IPS-NIHi7 (cell line): Measurements from ENCODE around the gene MORF4L2.
A peak's percentile ranks its signal among the peaks of the same experiment; 100 is the strongest.
"Not testable (repeated sequence)": the region's sequence is repeated elsewhere in the genome, so short reads cannot be mapped to it uniquely, and the experiment has no call there.

Experiments
- DNase-seq: peaks from one replicate; pipeline ENCODE4 v3.0.0; 2012; ENCODE audit warnings: mixed read lengths; ENCODE audit errors: extremely low spot score

MORF4L2 gene

DNA sequence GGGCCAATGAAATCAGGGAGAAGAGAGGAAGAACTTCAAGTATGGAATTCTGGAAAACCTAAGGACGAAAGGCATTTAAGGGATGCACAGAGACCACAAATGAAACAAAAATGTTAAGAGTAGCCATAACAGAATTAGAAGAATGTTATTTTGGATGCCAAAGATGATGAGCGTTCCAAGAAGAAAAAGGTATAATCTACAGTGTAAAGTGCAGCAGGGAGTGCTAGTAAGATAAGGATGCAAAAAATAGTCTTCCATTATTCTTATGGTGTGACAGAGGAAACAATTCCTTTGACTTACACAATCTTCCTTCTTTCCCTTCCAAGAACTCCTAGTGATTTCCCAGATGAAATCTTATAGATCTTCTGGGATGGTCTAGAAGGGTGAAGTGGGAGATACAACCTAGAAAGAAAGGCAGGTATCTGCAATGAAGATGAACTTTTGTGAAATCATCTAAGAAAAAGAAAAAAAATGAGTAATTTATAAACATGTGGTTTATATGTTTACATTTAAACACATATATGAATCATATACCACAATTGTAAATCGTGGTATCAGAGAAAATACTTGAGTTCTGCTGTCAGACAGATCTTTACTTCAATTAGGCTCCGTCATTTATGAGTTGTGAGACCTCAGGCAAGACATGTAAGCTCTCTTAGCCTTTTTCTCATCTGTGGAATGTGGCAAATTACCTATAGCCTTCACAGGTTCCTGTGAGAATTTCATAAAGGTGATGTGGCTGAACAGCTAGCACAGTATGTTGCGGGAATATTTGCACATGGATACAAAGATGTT lies 8.1 kb downstream of the MORF4L2 start:
- no peak for DNase-seq

DNA sequence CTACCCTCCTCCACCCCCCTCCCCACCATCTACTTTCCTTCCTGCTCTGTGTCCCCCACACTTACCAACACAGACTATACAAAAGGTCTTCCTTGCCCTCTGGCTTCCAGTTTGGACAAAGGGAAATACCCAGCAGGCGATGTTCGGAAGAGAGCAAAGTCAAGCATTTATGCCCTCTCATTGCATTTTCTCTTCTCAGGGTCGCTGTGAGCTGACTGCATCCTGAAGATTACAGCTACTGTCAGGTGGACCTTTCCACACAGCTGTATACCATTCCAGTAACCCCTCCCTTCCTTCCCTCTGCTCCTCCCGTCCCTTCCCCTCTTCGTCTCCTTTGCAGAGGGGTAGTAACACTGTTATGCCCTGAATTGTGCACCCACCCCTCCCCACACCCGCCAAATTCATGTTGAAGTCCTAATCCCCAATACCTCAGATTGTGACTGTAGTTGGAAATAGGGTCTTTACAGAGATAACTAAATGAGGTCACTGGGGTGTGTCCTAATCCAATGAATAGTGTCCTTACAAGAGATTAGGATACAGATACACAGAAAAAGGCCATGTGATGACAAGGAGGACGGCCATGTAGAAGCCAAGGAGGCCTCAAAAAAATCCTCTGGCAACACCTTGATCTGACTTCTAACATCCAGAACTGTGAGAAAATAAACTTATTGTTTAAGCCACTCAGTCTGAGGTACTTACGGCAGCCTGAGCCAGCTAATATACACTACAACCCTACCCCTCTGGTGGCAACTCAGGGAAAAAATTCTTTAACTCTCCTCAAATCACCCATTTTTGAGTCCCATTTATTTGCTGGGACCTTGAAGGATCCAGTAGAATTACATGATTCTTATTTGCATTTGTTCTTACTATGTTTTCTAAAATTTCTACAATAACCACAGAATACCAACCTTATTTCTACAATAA lies 11.7 kb downstream of the MORF4L2 start:
- DNase-seq = peak; percentile 34

DNA sequence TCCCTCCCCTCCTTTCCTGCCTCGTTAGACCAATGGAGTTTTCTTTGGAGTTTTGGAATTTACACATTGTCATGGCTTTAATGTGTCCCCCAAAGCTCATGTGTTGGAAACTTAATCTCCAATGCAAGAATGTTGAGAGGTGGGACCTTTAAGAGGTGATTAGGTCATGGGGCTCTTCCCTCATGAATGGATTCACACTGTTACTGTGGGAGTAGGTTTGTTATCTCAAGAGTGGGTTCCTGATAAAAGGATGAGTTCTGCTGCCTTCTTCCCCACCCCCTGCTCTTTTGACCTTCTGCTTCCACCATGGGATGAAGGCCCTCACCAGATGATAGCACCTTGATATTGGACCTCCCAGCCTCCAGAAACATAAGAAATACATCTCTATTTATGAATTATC lies 16.8 kb downstream of the MORF4L2 start:
- DNase-seq = no peak

DNA sequence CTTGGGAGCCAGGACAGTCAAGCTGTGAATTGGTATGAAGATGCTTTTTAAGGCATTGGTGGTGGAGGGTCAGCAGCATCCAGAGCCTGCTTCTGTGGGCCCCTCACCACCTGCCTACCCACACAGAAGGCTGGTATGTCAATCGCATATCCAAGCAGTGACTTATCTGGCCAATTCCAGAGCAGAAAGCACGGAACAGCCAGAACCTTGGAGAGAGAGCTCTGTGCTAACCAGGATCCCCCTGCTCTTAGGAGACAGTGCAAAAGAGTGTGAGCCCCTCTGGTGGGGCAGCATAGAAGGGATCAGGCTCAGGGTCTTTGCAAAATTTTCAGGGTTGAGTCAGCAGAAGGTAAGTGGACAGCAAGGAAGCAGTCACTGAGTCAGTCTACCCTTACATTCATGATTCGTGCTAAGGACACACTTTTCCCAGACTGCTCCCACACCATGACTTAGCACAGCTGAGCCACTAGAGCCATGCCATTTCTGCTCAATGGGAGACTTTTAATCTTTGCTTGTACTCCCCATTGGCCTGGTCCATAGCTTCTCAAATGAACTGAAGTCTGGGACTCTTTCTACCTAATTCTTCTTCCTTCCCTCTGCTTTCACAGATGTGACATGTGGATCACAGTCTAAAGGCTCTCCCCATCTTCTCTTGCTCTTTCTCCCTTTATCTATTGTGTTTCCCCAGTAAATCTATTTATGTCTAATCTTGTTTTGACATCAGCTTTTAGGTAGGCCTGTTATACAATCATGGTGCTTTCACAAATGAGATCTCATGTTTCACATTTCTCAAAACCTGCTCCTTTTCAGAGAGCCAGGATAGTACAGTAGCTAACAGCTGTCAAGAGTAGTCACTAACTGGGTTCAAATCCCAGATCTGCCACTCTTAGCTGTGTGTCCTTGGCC lies 20.0 kb downstream of the MORF4L2 start:
- DNase-seq = no peak

DNA sequence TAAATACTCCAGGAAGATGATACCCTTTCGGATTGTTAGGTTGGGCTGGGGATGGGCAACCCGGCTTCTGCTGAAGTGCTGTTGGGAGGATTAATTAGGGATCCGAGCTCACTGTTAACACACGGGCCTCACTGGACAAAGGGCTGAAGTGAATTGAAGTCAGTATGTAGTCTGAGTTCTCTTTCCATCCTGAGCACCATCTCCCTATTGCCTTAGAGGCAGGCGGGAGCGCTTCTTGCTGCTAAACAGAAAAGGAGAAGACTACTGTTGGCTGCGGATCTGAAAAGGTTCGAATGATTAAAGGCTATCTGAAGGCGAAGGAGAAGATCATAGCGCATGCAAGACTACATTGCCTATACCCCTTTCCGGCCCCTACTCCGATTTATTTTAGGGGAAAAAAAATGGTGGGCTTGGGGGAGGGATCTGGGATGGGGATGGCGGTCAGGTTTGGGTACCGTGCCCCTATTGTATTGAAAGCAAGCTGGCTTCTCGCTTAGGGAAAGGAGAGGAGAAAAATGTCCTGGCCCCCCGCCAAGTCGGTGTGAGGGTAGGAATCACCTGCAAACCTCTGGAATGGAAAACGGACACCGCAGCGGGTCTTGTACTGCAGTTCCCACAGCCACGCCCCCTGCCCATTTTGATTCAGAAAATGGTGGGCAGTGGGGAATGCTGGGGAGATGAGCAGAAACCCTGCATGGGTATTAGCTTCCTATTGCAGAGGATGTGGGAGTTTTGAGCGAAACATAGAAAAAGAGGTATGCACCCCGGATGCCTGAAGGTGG lies 22.3 kb downstream of the MORF4L2 start:
- no peak for DNase-seq

DNA sequence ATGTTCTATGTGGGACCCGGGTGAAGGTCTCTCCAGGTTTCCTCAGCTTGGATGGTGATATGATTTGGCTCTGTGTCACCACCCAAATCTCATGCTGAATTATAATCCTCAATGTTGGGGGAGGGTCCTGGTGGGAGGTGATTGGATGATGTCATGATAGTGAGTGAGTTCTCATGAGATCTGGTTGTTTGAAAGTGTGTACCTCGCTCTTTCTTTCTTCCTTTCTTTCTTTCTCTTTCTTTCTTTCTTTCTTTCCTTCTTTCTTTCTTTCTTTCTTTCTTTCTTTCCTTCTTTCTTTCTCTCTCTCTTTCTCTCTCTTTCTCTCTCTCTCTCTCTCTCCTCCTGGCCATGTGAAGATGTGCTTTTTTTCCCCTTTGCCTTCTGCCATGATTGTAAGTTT lies 27.0 kb downstream of the MORF4L2 start:
- not testable (repeated sequence) for DNase-seq

DNA sequence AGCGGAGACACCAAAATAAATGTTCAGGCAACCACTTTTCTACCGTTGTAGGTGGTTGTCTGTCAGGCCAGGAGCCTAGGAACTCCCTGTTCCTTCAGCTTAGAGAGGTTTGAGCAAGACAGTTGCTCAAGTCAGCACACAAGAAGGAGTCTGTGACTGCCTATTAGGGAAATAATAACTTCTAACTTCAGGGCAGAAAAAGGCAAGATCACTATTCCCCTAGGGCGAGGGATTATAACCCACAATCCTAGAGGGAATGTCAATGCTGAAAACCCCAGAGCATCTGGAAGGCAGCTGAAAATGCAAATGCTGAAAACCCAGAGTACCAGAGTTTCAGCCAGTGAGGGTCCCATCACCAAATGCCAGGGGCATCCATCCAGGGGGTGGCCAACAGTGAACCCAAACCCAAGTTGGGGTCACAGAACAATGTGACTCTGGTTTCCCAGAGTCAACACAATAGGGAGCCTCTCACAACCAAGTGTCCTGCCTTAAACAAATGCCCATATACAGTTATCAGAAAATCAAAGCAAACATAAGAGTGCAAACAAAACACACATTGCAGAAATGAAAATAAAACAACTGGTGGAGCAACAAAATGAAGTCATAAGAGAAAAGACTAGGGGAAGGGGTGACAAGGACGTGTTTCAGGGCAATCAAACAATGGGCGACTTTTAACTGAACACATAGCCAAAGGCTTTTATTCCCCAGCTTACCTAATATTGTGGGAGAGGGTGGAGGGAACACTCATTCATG lies 27.6 kb downstream of the MORF4L2 start:
- DNase-seq = no peak

DNA sequence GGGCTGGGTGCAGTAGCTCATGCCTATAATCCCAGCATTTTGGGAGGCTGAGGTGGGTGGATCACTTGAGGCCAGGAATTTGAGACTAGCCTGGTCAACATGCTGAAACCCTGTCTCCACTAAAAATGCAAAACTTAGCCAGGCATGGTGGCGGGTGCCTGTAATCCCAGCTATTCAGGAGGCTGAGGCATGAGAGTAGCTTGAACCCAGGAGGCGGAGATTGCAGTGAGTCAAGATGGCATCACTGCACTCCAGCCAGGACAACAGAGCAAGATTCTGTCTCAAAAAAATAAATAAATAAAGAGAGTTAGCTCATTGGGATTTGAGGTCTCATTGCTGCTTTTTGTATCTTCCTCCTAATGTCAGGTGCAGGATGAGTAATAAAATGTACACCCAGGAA lies 29.4 kb downstream of the MORF4L2 start:
- DNase-seq = not testable (repeated sequence)

DNA sequence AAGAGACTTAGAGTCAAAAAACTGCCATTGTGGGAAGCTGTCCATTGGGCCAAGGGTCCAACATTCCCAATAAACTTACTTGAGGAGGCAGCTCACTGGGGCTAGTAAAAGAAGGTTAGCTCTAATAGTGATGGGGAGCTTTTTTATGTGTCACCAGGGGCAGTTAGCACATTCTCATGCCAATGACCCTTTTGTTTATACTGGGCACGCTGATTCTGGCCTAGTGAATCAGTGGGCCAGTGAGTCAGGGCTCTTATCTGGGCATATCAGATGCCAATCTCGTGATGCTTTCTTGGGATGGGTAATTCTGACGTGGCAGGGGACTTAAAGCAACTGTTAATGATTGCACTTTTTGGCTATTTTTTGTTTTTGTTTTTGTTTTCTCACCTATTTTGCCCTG lies 29.9 kb downstream of the MORF4L2 start:
- no peak for DNase-seq

DNA sequence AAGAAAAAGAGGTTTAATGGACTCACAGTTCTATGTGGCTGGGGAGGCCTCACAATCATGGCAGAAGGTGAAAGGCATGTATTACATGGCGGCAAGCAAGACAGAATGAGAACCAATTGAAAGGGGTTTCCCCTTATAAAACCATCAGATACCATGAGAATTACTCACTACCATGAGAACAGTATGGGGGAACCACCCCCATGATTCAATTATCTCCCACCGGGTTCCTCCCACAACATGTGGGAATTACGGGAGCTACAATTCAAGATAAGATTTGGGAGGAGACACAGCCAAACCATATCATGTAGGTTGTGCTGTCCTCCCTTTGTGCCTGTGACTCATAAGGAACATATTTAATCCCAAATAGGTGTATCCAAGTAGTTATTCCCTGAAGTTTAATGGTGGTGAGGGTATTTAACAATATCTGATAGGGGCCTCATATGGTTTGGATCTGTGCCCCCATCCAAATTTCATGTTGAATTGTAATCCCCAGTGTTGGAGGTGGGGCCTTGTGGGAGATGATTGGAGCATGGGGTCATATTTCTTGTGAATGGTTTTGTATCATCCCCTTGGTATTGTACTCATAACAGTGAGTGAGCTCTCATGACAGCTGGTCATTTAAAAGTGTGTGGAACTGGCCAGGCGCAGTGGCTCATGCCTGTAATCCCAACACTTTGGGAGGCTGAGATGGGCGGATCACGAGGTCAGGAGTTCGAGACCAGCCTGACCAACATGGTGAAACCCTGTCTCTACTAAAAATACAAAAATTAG lies 31.1 kb downstream of the MORF4L2 start:
- DNase-seq = not testable (repeated sequence)

DNA sequence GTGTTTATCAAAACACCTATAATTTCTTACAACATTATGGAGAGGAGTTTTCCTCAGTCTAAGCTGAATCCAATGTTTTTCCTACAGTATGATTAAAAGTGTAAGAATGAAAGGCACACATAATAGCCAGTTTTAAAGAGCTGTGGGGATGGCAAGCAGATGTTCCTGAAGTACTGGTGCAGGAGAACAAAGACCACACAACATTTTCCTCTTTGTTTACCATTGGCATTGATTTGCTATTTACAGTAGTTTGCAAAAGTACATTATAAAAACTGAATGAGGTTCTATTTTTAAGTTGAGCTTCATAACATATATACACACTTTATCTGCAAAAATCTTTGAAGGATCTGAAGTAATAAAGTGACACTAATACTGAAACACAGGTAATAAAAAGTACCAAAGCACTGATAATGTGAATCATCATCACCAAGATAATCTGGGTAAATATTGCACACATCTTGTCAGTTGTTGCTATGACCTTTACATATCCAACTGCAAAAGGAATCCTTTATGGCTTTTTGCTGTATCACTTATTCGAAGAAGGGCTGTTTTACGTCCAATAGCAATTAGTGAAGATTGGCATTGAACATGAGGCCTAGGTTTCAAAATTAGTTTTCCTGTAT lies 35.2 kb downstream of the MORF4L2 start:
- no peak for DNase-seq

DNA sequence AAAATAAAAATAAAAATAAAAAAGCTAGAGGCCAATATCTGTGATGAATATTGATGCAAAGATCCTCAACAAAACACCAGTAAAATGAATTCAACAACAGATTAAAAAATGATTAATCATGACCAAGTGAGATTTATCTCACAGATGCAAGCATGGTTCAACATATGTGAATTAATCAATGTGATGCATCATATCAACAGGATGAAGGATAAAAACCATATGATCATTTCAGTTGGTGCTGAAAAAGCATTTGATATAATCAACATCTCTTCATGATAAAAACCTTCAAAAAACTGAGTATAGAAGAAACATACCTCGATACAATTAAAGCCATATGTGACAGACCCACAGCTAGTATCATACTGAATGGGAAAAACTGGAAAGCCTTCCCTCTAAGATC lies 38.9 kb downstream of the MORF4L2 start:
- DNase-seq = no peak

DNA sequence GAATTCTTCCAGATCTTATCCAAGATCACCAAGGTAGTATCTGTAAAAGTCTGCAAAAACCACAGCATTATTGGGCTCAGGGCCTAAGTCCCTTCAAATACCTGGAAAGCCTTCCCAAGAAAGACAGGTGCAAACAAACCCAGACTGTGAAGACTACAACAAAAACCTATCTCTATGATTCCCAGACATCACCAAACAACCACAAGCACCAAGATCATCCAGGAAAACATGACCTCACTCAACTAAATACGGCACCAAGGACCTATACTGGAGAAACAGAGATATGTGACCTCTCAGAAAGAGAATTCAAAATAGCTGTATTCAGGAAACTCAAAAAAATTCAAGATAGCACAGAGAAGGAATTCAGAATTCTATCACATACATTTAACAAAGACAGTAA lies 42.4 kb downstream of the MORF4L2 start:
- no peak for DNase-seq

DNA sequence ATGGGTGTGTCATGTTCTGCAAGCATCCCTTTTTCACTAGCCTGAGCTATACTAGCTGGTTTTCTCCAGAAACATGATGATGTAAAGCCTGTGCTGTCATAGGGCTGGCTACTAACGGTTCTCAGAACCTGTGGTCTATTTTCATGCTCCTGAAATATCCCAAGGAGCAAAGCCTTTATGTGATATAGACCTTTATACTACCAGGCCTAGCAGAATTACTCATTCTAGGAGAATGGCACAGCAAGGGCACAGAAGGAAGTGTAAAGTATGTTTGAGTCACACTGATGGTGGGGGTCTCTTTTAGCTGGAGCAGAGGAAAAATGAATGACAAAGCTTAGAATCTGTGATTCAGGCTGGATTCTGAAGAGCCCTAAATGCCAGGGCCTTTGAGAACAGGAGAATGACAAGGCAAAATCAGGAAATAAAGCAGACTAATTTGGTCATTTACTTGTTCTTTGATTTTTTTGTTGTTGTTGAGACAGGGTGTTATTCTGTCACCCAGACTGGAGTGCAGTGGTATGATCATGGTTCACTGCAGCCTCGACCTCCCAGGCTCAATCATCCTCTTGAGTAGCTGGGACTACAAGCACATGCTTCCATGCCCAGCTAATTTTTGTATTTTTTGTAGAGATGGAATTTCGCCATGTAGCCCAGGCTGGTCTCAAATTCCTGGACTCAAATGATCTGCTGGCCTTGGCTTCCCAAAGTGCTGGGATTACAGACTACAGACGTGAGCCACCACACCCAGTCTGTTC lies 45.9 kb downstream of the MORF4L2 start:
- no peak for DNase-seq

DNA sequence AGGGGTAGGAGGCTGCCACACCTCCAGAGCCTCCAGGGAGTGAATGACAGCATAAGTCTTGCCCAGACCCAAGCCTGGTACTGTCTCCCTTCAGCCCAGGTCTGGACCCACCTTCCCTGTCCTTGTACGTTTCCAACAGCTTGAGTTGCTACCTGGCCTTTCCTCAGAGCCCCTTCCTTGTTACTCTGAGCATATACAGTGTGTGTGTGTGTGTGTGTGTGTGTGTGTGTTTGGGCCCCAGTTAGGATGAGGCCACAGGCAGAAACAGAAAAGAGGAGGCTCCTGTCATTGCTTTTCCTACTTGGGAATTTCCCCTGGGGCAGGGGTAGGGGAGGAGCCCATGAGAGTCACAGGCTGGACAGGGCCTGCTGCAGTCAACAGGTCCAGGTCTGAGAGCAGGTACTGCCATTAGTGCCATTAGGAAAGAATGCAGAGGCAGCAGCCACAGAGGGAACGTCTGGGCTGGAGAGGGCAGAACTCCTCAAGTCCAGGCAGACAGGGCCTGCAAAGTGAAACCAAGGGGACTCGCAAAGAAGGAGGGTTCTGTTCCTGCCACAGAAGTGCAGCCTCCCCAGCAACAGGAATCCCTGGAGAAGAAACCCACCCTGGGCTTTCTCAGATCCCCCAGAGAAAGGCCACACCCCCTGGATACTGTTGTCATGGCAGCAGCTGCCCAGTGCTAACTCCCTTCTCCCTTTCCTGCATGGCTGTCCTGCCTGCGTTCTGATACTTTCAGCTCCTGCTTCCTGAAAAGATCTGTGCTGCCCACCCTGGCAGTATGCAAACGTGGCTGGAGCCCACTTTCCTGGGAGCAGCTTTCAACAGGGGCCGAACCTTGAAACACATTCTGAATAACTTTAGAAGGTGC lies 47.8 kb downstream of the MORF4L2 start:
- DNase-seq = peak; percentile 51

DNA sequence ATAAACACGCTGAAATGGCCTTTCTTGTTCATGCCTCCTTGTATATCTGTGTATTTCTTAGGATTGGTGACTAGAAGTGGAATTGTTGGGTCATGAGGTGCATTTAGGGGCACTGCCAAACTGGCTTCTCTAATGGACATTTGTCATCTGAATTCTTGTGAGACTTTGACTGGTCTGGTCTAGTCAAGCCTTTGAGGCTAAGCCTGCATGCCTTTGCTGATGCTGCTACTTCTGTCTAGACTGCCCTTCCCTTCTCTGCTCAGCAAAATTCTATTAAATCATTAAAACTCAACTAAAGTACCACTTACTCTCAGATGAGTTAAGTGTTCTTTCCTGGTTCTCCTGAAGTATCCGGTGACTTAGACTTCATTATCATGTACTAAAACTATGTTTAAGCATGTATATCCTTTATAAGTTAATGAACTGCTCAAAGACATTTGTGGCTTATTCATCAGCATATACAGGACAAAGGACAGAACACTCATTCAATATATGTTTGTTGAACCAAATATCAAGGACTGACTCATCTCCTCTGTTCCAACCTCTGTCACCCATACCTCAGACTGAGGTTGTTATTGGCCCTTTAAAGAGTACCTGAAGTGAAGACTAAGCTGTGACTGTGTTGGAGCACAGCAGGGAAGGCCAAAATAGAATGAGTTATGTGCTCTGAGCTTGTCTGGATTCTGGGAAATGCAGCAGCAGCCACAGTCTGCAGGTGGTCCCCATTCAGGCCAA lies 48.7 kb downstream of the MORF4L2 start:
- DNase-seq = no peak

DNA sequence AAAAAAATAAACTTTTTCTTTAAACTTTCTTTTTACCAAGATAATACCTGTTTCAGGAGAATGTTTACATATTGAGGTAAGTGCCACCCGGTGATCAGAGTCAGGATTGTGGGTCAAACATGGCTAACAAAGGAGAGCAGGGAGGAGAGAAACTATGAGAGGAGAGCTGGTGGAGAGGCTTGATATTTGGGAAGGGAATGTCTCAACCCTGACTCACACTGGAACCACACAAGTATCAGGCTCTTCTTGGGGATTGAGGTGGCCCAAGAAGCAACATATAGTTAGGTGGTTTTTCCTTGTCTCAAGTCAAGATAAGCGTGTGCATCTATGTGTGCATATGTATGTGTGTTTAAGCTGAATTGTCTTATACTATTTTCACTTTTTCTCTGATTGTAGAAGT lies 51.1 kb downstream of the MORF4L2 start:
- no peak for DNase-seq
